ENCODE data around the gene KLHDC9.

KLHDC9 gene

GRCh38 chr1:161140755-161141400 is 42.7 kb downstream of the KLHDC9 start:
- H3K4me3 ChIP-seq (ENCODE audit: low read depth, low read length): no peak overlapping the region
- no peak for TF ChIP-seq CTCF (IDR thresholded peaks at IDR 0.05; ENCODE audit: control insufficient read depth, extremely low read depth, insufficient read depth)
- DNase-seq (ENCODE audit: low read depth): no peak

GRCh38 chr1:161145832-161146231 is 47.7 kb downstream of the KLHDC9 start:
- H3K4me3 ChIP-seq (ENCODE audit: low read depth, low read length): no peak overlapping the region
- DNase-seq (ENCODE audit: low read depth): no peak
- TF ChIP-seq CTCF (IDR thresholded peaks at IDR 0.05; ENCODE audit: control insufficient read depth, extremely low read depth, insufficient read depth): no peak
